ENCODE results near the gene C1orf56. TPM values are rescaled to one million over a fixed set of nuclear protein-coding genes. Genes with fewer than 3 reads are reported as not detected.

The C1orf56 gene
- total RNA-seq = 1 to 10 TPM; 1.6 to 2.3 TPM
- polyA plus RNA-seq = 2.7 TPM

GRCh38 chr1:151047591-151047924 is at the start of gene C1orf56:
Gene C1orf56, plus strand, starts transcription at chr1:151047751. Its CDS starts 97 bp downstream, at chr1:151047848.
- peak; percentile 46 to 78 (median 58) for DNase-seq
- Mint-ChIP-seq H3K4me1 (peaks cover 61 to 77% (median 74%) of the 10 kb centered on the region in 3 donors), H3K36me3 (peaks cover 0 to 22% (median 5%) of the 10 kb centered on the region in 3 donors), H3K27ac (peak within 1 kb of the TSS; percentile 87 to 98 (median 93)), H3K27me3 (no peaks in the 10 kb centered on the region), H3K9me3 (peaks cover 0 to 1% (median 0%) of the 10 kb centered on the region in 5 donors), H3K4me3 (peak within 1 kb of the TSS; percentile 88 to 96 (median 91))
- peak within 1 kb of the TSS; percentile 76 for H3K4me3 ChIP-seq (ENCODE audit: low read length)
- H3K4me1 ChIP-seq (ENCODE audit: insufficient read depth, low read length) = peaks cover 52% of the 10 kb centered on the region
- H3K9me3 ChIP-seq (ENCODE audit: low read length) = no peaks in the 10 kb centered on the region
- POLR2A ChIA-PET = interaction anchor here (0.6 to 5.6 kb wide), 4 partner anchors 11 to 51 kb away, joined by 3 to 88 read pairs (median 6); partner anchors contain the start of genes CDC42SE1, MINDY1 and MLLT11
- CTCF ChIA-PET = interaction anchor here (0.6 to 8.9 kb wide), 14 partner anchors 12 to 791 kb away, joined by 3 to 94 read pairs (median 4); partner anchors contain the start of genes CDC42SE1, GABPB2, MLLT11 and TNFAIP8L2
- H3K27ac ChIP-seq (ENCODE audit: low read depth, low read length) = peak within 1 kb of the TSS; percentile 53
- no peaks in the 10 kb centered on the region for H3K27me3 ChIP-seq (ENCODE audit: insufficient read depth, low read length, poor library complexity, severe bottlenecking)
- H3K36me3 ChIP-seq (ENCODE audit: insufficient read depth, low read length) = peaks cover 12% of the 10 kb centered on the region

- peaks cover 10 to 22% (median 21%) of the 10 kb centered on the region in 3 donors for H3K4me1 Mint-ChIP-seq
- H3K9me3 Mint-ChIP-seq = no peaks in the 10 kb centered on the region
- peaks cover 2 to 8% of the 10 kb centered on the region in 2 donors for H3K27me3 Mint-ChIP-seq
- H3K4me3 Mint-ChIP-seq = peak overlapping the region in 1 of 7 donors; percentile 68
- no peak overlapping the region for H3K27ac ChIP-seq (ENCODE audit: low read depth, low read length)
- POLR2A ChIA-PET = no interaction called here
- peaks cover 26% of the 10 kb centered on the region for H3K36me3 ChIP-seq (ENCODE audit: insufficient read depth, low read length)
- CTCF ChIA-PET = interaction anchor here (5.4 kb wide), 1 partner anchor 18 kb away, joined by 46 read pairs; the partner anchor contains the start of gene ANXA9
- peaks cover 0 to 5% (median 3%) of the 10 kb centered on the region in 3 donors for H3K36me3 Mint-ChIP-seq
- no peak for DNase-seq
- no peaks in the 10 kb centered on the region for H3K27me3 ChIP-seq (ENCODE audit: insufficient read depth, low read length, poor library complexity, severe bottlenecking)
- no peak overlapping the region for H3K27ac Mint-ChIP-seq
- peaks cover 45% of the 10 kb centered on the region for H3K4me1 ChIP-seq (ENCODE audit: insufficient read depth, low read length)
- no peaks in the 10 kb centered on the region for H3K9me3 ChIP-seq (ENCODE audit: low read length)
- no peak overlapping the region for H3K4me3 ChIP-seq (ENCODE audit: low read length)
These were observed 49.6 kb upstream of the C1orf56 start for GRCh38 chr1:150997949-150998348.

- Histone ChIP-seq H3K4me1 (ENCODE audit: insufficient read depth, low read length) (peaks cover 54% of the 10 kb centered on the region), H3K27me3 (ENCODE audit: insufficient read depth, low read length, poor library complexity, severe bottlenecking) (no peaks in the 10 kb centered on the region), H3K27ac (ENCODE audit: low read depth, low read length) (peak overlapping the region; percentile 30), H3K4me3 (ENCODE audit: low read length) (no peak overlapping the region), H3K9me3 (ENCODE audit: low read length) (no peaks in the 10 kb centered on the region), H3K36me3 (ENCODE audit: insufficient read depth, low read length) (peaks cover 26% of the 10 kb centered on the region)
- Mint-ChIP-seq H3K4me1 (peaks cover 14 to 31% (median 31%) of the 10 kb centered on the region in 3 donors), H3K9me3 (no peaks in the 10 kb centered on the region), H3K27me3 (peaks cover 2 to 8% of the 10 kb centered on the region in 2 donors), H3K36me3 (peaks cover 0 to 5% (median 3%) of the 10 kb centered on the region in 3 donors), H3K4me3 (no peak overlapping the region), H3K27ac (no peak overlapping the region)
- CTCF ChIA-PET = interaction anchor here (0.7 to 1.0 kb wide), 2 partner anchors 11 to 19 kb away, joined by 4 read pairs; no protein-coding TSS in a partner anchor
- DNase-seq = no peak
- POLR2A ChIA-PET = no interaction called here
These were observed 48.4 kb upstream of the C1orf56 start for GRCh38 chr1:150999051-150999674.

GRCh38 chr1:150999926-151000325 is 47.6 kb upstream of the C1orf56 start:
- Histone ChIP-seq H3K27ac (ENCODE audit: low read depth, low read length) (no peak overlapping the region), H3K36me3 (ENCODE audit: insufficient read depth, low read length) (peaks cover 26% of the 10 kb centered on the region), H3K9me3 (ENCODE audit: low read length) (no peaks in the 10 kb centered on the region), H3K4me3 (ENCODE audit: low read length) (no peak overlapping the region), H3K27me3 (ENCODE audit: insufficient read depth, low read length, poor library complexity, severe bottlenecking) (no peaks in the 10 kb centered on the region), H3K4me1 (ENCODE audit: insufficient read depth, low read length) (peaks cover 58% of the 10 kb centered on the region)
- Mint-ChIP-seq H3K27ac (no peak overlapping the region), H3K4me3 (no peak overlapping the region), H3K36me3 (peaks cover 0 to 5% (median 3%) of the 10 kb centered on the region in 3 donors), H3K27me3 (peaks cover 2 to 8% of the 10 kb centered on the region in 2 donors), H3K9me3 (no peaks in the 10 kb centered on the region), H3K4me1 (peaks cover 14 to 36% (median 31%) of the 10 kb centered on the region in 3 donors)
- DNase-seq = no peak
- ChIA-PET CTCF (interaction anchor here (1.0 kb wide), 1 partner anchor 11 kb away, joined by 4 read pairs; no protein-coding TSS in a partner anchor), POLR2A (no interaction called here)

GRCh38 chr1:151000408-151000807 is 47.1 kb upstream of the C1orf56 start:
- H3K9me3 Mint-ChIP-seq = no peaks in the 10 kb centered on the region
- Histone ChIP-seq H3K4me1 (ENCODE audit: insufficient read depth, low read length) (peaks cover 60% of the 10 kb centered on the region), H3K27ac (ENCODE audit: low read depth, low read length) (no peak overlapping the region), H3K36me3 (ENCODE audit: insufficient read depth, low read length) (peaks cover 26% of the 10 kb centered on the region), H3K27me3 (ENCODE audit: insufficient read depth, low read length, poor library complexity, severe bottlenecking) (no peaks in the 10 kb centered on the region), H3K9me3 (ENCODE audit: low read length) (no peaks in the 10 kb centered on the region), H3K4me3 (ENCODE audit: low read length) (no peak overlapping the region)
- peaks cover 15 to 39% (median 33%) of the 10 kb centered on the region in 3 donors for H3K4me1 Mint-ChIP-seq
- no peak for DNase-seq
- no peak overlapping the region for H3K27ac Mint-ChIP-seq
- H3K4me3 Mint-ChIP-seq = no peak overlapping the region
- CTCF ChIA-PET = interaction anchor here (1.0 kb wide), 1 partner anchor 12 kb away, joined by 4 read pairs; no protein-coding TSS in a partner anchor
- H3K36me3 Mint-ChIP-seq = peaks cover 0 to 5% (median 3%) of the 10 kb centered on the region in 3 donors
- peaks cover 2 to 8% of the 10 kb centered on the region in 2 donors for H3K27me3 Mint-ChIP-seq
- POLR2A ChIA-PET = no interaction called here

GRCh38 chr1:151001602-151002001 is 45.9 kb upstream of the C1orf56 start:
- POLR2A ChIA-PET = no interaction called here
- H3K36me3 Mint-ChIP-seq = peaks cover 0 to 5% (median 3%) of the 10 kb centered on the region in 3 donors
- H3K27ac ChIP-seq (ENCODE audit: low read depth, low read length) = no peak overlapping the region
- H3K4me1 ChIP-seq (ENCODE audit: insufficient read depth, low read length) = peaks cover 63% of the 10 kb centered on the region
- CTCF ChIA-PET = no interaction called here
- H3K4me1 Mint-ChIP-seq = peaks cover 22 to 45% (median 37%) of the 10 kb centered on the region in 3 donors
- DNase-seq = no peak
- H3K4me3 ChIP-seq (ENCODE audit: low read length) = no peak overlapping the region
- no peak overlapping the region for H3K4me3 Mint-ChIP-seq
- no peaks in the 10 kb centered on the region for H3K9me3 Mint-ChIP-seq
- H3K9me3 ChIP-seq (ENCODE audit: low read length) = no peaks in the 10 kb centered on the region
- H3K36me3 ChIP-seq (ENCODE audit: insufficient read depth, low read length) = peaks cover 26% of the 10 kb centered on the region
- H3K27me3 Mint-ChIP-seq = peaks cover 2 to 8% of the 10 kb centered on the region in 2 donors
- H3K27ac Mint-ChIP-seq = peak overlapping the region in 5 of 8 donors; percentile 14 to 47 (median 23)
- H3K27me3 ChIP-seq (ENCODE audit: insufficient read depth, low read length, poor library complexity, severe bottlenecking) = no peaks in the 10 kb centered on the region

- Mint-ChIP-seq H3K27me3 (peaks cover 2 to 8% of the 10 kb centered on the region in 2 donors), H3K4me3 (no peak overlapping the region), H3K4me1 (peaks cover 26 to 50% (median 42%) of the 10 kb centered on the region in 3 donors), H3K27ac (peak overlapping the region in 3 of 8 donors; percentile 17 to 47 (median 30)), H3K36me3 (peaks cover 0 to 5% (median under 1%) of the 10 kb centered on the region in 3 donors), H3K9me3 (no peaks in the 10 kb centered on the region)
- H3K27ac ChIP-seq (ENCODE audit: low read depth, low read length) = no peak overlapping the region
- H3K27me3 ChIP-seq (ENCODE audit: insufficient read depth, low read length, poor library complexity, severe bottlenecking) = no peaks in the 10 kb centered on the region
- peaks cover 26% of the 10 kb centered on the region for H3K36me3 ChIP-seq (ENCODE audit: insufficient read depth, low read length)
- no peak for DNase-seq
- H3K9me3 ChIP-seq (ENCODE audit: low read length) = no peaks in the 10 kb centered on the region
- ChIA-PET CTCF (no interaction called here), POLR2A (interaction anchor here (1.0 kb wide), 1 partner anchor 26 kb away, joined by 3 read pairs; no protein-coding TSS in a partner anchor)
- H3K4me3 ChIP-seq (ENCODE audit: low read length) = peak overlapping the region; percentile 17
- H3K4me1 ChIP-seq (ENCODE audit: insufficient read depth, low read length) = peaks cover 67% of the 10 kb centered on the region
These were observed 45.5 kb upstream of the C1orf56 start for GRCh38 chr1:151002051-151002450.

GRCh38 chr1:151002611-151003010 is 44.9 kb upstream of the C1orf56 start:
- Mint-ChIP-seq H3K9me3 (no peaks in the 10 kb centered on the region), H3K4me1 (peaks cover 32 to 56% (median 48%) of the 10 kb centered on the region in 3 donors), H3K36me3 (peaks cover 0 to 3% (median 0%) of the 10 kb centered on the region in 3 donors), H3K27ac (peak overlapping the region in 7 of 8 donors; percentile 20 to 89 (median 70)), H3K4me3 (peak overlapping the region in 6 of 7 donors; percentile 22 to 71 (median 53)), H3K27me3 (peaks cover 2 to 8% of the 10 kb centered on the region in 2 donors)
- peaks cover 73% of the 10 kb centered on the region for H3K4me1 ChIP-seq (ENCODE audit: insufficient read depth, low read length)
- no peaks in the 10 kb centered on the region for H3K27me3 ChIP-seq (ENCODE audit: insufficient read depth, low read length, poor library complexity, severe bottlenecking)
- peak overlapping the region; percentile 17 for H3K4me3 ChIP-seq (ENCODE audit: low read length)
- H3K27ac ChIP-seq (ENCODE audit: low read depth, low read length) = no peak overlapping the region
- no peak for DNase-seq
- ChIA-PET POLR2A (interaction anchor here (1.0 kb wide), 1 partner anchor 27 kb away, joined by 3 read pairs; no protein-coding TSS in a partner anchor), CTCF (interaction anchor here (1.3 kb wide), 1 partner anchor 24 kb away, joined by 5 read pairs; no protein-coding TSS in a partner anchor)
- H3K36me3 ChIP-seq (ENCODE audit: insufficient read depth, low read length) = peaks cover 26% of the 10 kb centered on the region
- H3K9me3 ChIP-seq (ENCODE audit: low read length) = no peaks in the 10 kb centered on the region

All from CD8-positive, alpha-beta memory T cell (primary cell).